HG02588 (cell line): ENCODE data around the gene RAPGEF1.
"Not testable (repeated sequence)": the region's sequence is repeated elsewhere in the genome, so short reads cannot be mapped to it uniquely, and the experiment has no call there.

Experiments
- ATAC-seq: cut with Tn5 transposase; IDR thresholded peaks from one replicate; pipeline ENCODE4 v1.9.1; 2021; ENCODE audit warnings: mild to moderate bottlenecking, moderate library complexity; ENCODE audit not compliant: unreplicated experiment

RAPGEF1 gene

GRCh38 chr9:131656356-131657036 is 83.4 kb downstream of the RAPGEF1 start:
- no peak for ATAC-seq

DNA sequence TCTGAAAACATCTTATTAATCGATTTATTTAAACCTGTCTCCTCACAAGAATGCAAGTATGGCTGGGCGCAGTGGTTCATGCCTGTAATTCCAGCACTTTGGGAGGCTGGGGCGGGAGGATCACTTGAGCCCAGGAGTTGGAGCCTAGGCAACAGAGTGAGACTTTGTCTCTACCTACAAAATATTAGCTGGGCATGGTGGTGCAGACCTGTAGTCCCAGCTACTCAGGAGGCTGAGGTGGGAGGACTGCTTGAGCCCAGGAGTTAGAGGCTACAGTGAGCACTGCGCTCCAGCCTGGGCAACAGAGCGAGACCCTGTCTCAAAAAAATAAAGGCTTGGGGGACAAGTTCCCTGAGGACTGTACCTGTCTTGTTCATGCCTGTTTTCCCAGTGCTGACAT is 85.5 kb downstream of the RAPGEF1 start:
- ATAC-seq: not testable (repeated sequence)

- ATAC-seq: no peak
Observed at GRCh38 chr9:131651599-131651998, 88.3 kb downstream of the RAPGEF1 start.

DNA sequence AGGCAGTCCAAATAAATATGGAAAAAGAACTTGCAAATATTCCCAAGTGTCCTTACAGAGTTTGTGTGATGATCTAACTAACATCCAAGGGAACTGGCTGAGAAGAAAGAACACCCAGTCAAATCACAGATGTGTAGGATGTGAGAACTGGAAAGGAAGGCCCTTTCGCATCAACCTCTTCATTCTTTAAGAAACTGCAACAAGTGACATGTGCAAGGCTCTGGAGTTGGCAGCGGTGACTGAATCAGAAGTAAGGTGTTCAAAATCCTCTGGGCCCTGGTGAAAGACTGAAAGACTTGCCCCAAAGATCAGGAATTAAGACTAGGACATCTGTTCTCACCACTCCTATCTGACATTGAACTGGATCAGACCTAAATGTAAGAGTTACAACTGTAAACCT is 88.7 kb downstream of the RAPGEF1 start:
- no peak for ATAC-seq

- no peak for ATAC-seq
Observed at GRCh38 chr9:131650254-131650653, 89.6 kb downstream of the RAPGEF1 start.

- no peak for ATAC-seq
Observed at GRCh38 chr9:131649646-131650045, 90.2 kb downstream of the RAPGEF1 start.

GRCh38 chr9:131645078-131645776 is 94.6 kb downstream of the RAPGEF1 start:
- ATAC-seq: no peak

- ATAC-seq: no peak
Observed at GRCh38 chr9:131642496-131643083, 97.3 kb downstream of the RAPGEF1 start.

DNA sequence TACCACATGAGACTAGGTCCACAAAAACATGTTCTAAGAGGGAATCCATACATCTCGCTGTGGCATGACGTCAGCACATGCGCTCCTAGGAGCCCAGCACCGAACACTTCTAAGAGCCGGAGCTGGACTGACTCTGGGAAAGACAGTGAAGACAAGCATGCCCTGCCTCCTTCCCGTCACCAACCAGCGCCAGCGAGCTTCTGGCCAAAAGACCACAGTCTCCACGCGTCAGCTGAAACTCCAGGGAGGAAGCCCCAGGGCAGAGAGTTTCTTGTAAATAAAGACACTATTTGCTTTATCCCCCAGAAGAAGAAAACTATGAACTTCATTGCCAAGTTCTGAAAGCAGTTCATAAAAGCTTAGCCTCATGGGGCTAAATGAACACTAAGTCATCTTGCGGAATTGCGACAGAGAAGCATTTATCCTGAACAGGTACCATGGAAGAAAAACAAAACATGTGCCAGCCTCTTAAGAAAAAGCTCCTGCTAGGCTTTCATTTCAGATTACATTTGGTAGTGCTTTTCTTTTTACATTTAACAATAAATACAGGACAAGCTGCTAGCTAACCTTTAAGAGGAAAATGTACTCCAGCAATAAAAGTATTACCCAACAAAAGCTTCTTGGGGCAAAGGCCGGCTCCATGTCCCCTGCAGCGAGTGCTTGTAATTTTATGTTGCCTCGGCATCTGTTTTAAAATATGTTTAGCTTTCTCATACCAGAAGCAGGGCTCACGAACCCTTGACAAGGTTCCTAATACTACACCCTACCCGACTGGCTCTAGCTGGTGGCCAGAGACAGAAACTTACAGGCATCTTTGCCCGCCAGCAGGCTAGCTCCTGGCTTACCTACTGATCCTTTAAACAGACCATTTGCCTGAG is 98.0 kb downstream of the RAPGEF1 start:
- no peak for ATAC-seq

DNA sequence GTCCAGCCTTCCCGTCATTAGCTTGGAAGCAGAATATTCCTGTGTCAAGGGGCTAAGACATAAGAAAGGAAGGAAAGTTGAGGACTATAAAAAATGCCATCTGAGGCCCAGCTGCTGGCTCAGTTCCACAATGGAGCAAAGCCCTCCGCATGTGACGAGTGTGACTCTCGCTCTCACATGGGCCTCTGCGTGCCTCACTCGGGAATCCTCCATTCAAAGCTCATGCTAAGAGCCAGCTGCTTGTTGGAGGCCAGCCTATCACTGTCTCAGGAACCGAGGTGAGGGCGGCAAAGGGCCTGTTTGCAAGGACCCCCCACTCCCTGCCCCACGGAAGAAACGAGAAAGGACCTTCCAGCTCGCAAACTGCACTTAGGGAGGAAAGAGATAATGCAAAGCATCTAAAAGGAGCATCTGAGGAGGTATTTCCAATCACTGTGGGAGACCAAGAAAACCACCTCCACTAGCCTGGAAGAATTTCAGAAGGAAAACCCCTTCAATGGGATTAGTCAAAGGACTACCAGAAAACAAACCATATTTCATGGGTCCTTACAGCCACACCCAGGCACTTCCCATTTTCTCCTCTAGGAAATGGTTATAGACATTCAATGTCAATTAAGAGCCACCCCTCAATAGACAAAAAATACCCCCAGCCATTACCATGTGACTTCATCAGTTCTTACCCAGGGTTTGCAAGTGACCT is 99.3 kb downstream of the RAPGEF1 start:
- no peak for ATAC-seq

DNA sequence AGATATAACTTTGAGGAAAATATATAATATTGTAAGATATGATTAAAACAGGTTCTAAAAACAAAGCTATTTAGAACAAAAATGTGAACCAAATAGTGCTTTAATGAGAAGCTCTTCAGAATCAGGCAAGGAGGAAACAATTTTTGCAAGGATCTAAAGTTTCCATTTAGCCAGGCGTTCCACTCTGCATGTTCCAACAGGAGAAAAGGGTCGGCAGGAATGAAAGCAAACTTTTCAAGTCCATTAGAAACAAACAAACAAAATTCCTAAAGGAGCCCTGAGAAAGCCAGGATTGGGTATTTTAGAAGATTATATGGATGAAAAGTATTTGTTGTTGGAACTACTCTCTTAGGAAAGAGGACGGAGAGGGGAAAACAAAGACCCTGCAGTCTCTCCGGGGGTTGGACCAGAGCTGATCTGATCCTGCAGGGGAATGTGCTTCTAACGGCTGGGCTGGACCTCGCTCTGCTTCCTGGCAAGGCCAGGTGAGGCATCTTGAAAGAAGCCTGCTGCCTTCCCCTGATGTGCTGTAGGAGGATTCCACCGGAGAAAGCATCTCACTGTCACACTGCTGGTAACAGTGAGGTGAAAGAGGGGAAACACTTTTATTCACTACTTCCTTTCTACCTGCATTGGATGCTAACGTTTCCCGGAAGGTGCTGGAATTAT is 100.0 kb downstream of the RAPGEF1 start:
- no peak for ATAC-seq

- ATAC-seq: no peak
Observed at GRCh38 chr9:131636593-131636992, 103.3 kb downstream of the RAPGEF1 start.

DNA sequence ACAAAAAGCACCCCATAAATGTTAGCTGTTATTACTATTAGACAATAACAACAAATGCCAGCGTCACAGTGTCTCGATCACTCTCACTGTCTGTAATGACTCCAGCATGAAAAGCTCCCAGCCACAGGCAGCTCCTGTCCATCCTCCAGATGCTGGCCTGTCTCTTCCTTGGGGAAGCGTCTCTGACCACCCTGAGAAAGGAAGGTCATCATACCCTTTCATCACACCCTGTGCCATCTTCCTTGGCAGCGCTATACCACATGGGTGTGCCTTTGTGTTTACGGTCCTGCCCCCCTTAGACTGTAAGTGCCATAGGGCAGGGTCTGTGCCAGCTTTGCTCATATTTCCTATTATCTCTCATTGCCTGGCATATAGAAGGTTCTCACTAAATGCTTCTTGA is 104.0 kb downstream of the RAPGEF1 start:
- no peak for ATAC-seq

DNA sequence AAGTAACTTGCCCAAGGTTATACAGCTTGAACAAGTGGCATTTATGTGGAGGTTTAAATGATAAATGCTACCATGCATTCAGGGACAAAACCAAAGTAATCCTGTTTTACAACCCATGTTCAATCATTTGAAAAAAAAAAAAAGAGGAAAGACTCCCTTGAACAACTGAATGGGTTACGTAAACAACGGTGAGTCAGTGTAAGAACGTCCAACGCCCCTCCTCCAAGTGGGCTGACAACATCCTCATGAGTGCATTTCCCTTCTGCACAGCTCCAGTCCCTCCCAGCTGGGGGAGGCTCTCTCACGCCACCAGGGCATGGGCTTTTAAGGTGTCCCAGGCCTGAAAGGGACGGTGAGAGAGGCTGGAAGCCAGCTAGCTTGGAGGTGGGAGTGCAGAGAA is 104.6 kb downstream of the RAPGEF1 start:
- no peak for ATAC-seq

DNA sequence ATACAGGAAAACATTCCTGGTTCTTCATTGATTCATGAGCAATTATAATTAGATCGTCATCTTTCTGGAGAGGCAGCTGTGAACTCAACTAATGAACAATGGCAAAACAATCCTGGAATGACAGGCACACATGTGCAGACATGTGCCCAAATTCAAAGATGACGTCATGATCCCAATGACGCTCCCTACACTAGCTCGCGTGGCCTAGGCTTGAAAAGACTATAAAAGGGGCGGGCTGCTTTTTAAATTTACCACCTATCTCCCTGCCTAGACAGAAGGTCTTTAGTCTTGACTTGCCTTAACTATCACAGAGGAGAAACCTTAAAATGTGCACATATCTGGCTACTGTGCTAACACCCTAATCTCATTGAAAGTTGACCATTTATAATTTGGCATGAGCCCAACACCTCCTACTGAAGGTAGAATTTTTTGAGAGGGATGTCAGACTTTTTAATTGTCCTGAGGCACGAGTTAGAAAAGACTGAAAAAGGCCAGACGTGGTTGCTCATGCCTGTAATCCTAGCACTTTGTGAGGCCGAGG is 106.3 kb downstream of the RAPGEF1 start:
- no peak for ATAC-seq

DNA sequence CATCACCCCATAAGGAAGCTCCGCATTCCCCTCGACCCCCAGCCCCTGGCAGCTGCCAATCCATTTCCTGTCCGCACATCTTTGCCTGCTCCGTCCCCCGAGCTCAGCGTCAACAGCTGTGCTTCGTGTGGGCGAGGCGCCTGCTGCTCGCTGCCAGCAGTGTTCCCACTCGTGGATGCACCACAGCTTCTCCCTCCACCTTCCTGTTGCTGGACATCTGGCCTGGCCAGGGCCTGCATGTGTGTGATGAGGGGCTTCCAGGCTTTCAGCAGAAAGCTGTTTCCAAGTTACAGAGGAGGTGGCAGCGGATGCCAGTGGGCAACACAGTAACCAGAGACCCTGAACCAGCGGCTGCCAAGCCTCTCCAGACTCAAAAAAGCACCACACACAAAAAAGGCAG is 108.6 kb downstream of the RAPGEF1 start:
- no peak for ATAC-seq

GRCh38 chr9:131630205-131630831 is 109.6 kb downstream of the RAPGEF1 start:
- ATAC-seq: peak; percentile 39

GRCh38 chr9:131629825-131630204 is 110.1 kb downstream of the RAPGEF1 start:
- no peak for ATAC-seq

- ATAC-seq: no peak
Observed at GRCh38 chr9:131629226-131629500, 110.7 kb downstream of the RAPGEF1 start.
